NAMALWA (cell line): Measurements from ENCODE around the gene TNFSF18.
"Not testable (repeated sequence)": the region's sequence is repeated elsewhere in the genome, so short reads cannot be mapped to it uniquely, and the experiment has no call there.

ENCODE experiments used
- DNase-seq: peaks from one replicate; pipeline ENCODE4 v3.0.0-alpha.2; 2015; ENCODE audit warnings: low spot score

The TNFSF18 gene

GRCh38 chr1:173050865-173051264 lies at the start of gene TNFSF18:
Gene TNFSF18, minus strand, starts transcription at chr1:173050941. Its CDS starts 45 bp downstream, at chr1:173050896.
- no peak for DNase-seq

DNA sequence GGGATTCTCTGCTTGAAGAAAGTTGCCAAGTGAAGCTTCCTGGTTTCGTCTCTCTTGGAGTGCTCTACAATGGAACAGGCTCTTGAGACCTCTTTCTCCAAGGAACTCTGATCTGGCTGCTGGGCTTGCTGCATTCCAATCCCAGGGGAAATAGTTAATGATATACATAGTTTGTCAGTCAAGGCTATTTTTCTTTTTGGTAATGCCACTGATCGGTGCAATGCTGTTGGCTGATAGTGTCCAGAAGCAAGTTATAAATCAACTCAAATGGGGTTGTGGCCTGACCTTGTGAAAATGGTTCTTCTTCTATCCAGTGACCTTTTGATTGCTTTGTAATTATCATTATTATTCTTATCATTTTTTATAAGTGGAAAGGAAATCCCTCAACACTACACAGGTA lies 48.4 kb upstream of the TNFSF18 start:
- no peak for DNase-seq

- no peak for DNase-seq
Measured at GRCh38 chr1:173098117-173098516, 47.4 kb upstream of the TNFSF18 start.

GRCh38 chr1:173097001-173097400 lies 46.3 kb upstream of the TNFSF18 start:
- no peak for DNase-seq

DNA sequence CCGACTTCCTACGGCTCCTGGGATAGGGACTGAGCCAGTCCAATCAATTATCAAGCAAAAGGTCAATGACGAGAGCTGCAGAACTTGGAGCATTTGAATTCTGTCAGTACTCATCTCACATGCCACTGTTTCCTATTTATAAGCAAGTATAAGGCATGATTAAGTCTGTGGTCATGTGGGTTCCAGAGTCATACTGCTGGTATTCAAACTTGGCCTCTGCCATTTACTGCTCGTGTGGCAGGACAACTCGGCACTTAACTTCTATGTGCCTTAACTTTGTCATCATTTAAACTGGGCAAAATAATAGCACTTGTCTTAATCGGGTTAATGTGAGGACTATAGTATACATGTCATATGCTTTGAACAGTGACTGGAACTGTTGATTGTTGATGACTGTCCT lies 44.9 kb upstream of the TNFSF18 start:
- no peak for DNase-seq

- no peak for DNase-seq
Measured at GRCh38 chr1:173094541-173094940, 43.8 kb upstream of the TNFSF18 start.

- no peak for DNase-seq
Measured at GRCh38 chr1:173093691-173094445, 43.1 kb upstream of the TNFSF18 start.

DNA sequence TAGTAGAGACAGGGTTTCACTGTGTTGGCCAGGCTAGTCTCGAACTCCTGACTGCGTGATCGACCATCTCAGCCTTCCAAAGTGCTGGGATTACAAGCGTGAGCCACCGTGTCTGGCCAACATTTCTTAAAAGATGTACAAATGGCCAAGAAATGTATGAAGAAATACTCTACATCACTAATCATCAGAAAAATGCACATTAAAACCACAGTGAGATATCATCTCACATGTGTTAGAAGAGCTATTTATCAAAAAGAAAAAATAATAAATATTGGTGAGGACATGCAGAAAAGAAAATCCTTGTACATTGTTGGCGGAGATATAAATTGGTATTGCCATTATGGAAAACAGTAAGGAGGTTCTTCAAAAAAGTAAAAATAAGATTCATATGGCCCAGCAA lies 33.6 kb upstream of the TNFSF18 start:
- no peak for DNase-seq

DNA sequence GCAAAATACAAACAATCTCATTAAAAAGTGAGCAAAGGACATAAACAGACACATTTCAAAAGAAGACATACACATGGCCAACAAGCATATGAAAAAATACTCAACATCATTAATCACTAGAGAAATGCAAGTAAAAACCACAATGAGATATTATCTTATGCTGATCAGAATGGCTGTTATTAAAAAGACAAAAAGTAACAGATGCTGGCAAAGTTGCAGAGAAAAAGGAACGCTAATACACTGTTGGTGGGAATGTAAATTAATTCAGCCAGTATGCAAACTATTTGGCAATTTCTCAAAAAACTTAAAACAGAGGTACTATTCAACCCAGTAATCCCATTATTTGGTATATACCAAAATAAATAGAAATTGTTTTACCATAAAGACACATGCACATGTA lies 32.2 kb upstream of the TNFSF18 start:
- no peak for DNase-seq

DNA sequence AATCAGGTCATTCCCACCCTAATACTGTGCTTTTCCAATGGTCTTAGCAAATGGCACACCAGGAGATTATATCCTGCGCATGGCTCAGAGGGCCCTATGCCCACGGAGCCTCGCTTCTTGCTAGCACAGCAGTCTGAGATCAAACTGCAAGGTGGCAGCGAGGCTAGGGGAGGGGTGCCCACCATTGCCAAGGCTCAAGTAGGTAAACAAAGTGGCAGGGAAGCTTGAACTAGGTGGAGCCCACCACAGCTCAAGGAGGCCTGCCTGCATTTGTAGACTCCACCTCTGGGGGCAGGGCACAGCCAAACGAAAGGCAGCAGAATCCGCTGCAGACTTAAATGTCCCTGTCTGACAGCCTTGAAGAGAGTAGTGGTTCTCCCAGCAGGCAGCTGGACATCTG lies 23.5 kb upstream of the TNFSF18 start:
- DNase-seq = not testable (repeated sequence)

GRCh38 chr1:173064011-173064410 lies 13.3 kb upstream of the TNFSF18 start:
- no peak for DNase-seq

GRCh38 chr1:173063171-173063570 lies 12.4 kb upstream of the TNFSF18 start:
- DNase-seq = no peak

DNA sequence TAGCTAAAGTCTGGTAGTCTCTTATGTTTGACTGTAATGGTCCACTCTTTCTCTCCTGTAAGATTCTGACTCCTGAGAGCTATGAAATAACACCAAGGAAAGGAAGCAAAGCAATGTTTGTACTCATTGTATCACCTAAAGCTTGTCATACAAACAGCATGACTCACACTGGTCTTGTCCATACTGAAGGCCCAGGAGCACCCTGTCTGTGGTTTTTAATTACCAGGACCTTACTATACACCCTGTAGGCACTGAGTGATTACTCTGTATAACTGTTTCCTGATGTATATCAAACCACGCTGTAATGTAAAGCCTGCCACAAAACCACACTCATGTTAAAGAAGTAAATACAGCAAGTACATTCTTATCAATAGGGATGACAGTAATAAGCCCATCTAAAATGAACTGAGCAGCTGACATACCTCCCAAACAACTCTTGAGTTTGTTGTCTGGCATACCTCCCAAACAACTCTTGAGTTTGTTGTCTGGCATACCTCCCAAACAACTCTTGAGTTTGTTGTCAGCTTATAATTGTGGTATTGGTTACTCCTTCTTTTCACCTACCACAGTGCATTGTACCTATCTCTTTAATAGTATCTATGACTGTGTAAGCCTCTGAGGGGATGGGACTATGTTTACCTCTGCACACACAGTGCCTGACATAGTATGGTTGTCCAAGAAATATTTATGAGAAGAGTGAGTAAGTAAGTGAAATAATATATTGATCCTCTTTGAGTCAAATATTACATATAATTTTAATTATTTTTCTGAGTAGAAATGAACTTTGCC lies 11.6 kb upstream of the TNFSF18 start:
- no peak for DNase-seq

DNA sequence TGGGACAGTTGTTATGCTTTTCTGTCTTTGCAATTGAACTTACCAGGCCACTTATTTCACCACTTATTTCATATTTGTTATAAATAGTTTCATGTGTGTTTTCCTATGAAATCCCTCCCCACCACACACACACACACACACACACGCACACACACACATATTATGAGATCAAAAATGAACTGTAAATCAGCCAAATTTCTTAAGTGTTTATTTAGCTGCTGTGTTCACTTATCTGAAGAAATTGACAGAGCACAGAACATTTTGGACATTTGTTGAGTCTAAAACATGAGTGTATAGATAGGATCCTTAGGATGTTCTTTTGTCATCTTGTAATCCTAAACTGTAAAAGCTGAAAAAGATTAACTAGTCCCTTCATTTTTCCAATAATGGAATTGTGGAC lies 7.8 kb upstream of the TNFSF18 start:
- no peak for DNase-seq

- no peak for DNase-seq
Measured at GRCh38 chr1:173057984-173058383, 7.2 kb upstream of the TNFSF18 start.

GRCh38 chr1:173056365-173056764 lies 5.6 kb upstream of the TNFSF18 start:
- no peak for DNase-seq

DNA sequence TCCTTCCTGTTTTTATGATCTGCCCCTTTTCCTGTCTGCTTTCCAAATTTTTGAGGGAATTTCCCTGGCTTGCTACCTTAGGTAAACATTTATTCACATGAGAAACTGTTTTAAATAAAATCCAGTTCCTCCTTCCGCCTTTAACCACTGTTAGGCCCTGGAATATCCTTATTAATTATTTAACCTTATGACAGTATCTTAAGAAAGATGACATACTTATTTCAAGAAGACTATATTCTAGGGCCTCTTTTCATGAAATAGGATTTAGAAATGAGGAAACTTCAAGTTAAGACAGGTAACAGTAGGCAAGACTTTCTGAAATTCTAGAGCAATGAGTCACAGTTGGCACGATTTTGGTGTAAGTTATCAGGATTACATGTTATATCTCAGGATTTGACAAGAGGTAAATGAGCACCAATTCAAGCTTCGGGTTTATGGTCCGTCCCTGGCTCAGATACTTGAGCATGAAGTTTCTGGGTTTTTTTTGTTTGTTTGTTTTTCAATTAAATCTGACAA lies 2.0 kb upstream of the TNFSF18 start:
- DNase-seq = no peak

- DNase-seq = no peak
Measured at GRCh38 chr1:173049322-173049633, 1.5 kb downstream of the TNFSF18 start.

GRCh38 chr1:173048621-173049321 lies 2.0 kb downstream of the TNFSF18 start:
- no peak for DNase-seq

DNA sequence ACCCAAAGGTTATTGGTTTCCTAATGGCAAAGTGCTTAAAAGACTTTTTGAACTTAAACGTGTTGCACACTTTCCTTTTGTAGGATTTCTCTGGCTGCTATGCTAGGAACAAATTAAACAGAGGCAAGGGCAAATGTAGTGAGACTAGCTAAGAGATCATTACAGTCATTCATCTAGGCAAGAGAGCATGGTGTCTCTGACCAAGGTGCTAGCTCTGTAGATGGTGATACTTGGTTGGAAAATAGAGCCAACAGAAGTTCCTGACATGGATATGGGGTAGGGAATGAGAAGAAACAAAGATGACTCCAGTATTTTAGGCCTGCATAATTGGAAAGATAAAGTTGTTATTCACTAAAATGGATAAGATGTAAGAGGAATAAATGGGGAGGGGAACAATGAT lies 6.1 kb downstream of the TNFSF18 start:
- DNase-seq = no peak

DNA sequence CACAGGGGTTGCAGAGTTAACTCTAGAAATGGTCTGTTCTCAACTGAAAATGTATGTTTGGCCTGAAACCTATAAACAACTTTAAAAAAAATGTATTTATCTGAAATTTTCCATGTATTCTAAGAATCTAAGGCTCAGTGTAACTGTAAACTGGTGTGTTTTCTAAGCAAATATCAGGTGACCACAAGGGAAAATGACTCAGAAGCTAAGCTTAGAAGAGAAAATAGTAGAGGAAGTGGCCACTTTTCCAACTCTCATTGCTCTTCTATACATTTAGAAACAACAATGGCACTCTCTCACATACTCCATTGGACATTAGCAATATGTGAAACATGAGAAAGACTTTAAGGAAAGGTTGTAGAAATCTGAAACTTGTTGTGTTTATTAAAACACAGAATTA lies 7.5 kb downstream of the TNFSF18 start:
- no peak for DNase-seq

- DNase-seq = no peak
Measured at GRCh38 chr1:173042806-173043205, 7.9 kb downstream of the TNFSF18 start.

DNA sequence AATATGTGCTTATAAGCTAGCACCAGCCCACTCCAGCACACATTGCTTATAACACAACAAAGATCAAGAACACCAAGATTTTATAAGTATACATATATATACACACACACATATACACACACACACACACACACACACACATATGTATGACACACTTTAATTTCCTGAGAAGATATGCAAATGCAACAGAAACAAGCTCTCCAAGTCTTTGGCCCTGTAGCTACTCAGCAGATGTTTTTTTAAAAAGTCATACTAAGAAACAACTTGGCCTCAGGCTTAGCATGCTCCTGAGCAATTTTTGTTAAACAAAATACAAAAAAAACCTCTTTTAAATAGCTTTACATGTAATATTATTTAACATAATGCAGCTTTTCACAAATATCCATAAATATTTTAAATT lies 11.1 kb downstream of the TNFSF18 start:
- no peak for DNase-seq
